CD4-positive, alpha-beta T cell (primary cell): ENCODE results near the gene MAST2. TPM values are rescaled to one million over a fixed set of nuclear protein-coding genes. Genes with fewer than 3 reads are reported as not detected.

ENCODE experiments used
- ATAC-seq: fragments of 200-7000 bp; cut with Tn5 transposase; one replicate; pipeline ENCODE4 v1.10.0; 2022; ENCODE audit warnings: mild to moderate bottlenecking; ENCODE audit not compliant: poor library complexity
- CTCF ChIA-PET: fragments of 350-600 bp; sonication (Branson Sonifier 250); formaldehyde crosslinking; loops from one replicate; lab custom pipeline; 2021; ENCODE audit warnings: antibody characterized with exemption, inconsistent platforms; lab: Charles Lee
- POLR2A ChIA-PET: fragments of 350-600 bp; sonication (Branson Sonifier 250); formaldehyde crosslinking; loops from one replicate; lab custom pipeline; 2021; ENCODE audit warnings: antibody characterized with exemption, inconsistent platforms; lab: Charles Lee
- DNase-seq, 14 experiments: peaks; one replicate each; pipeline ENCODE4 v3.0.0-alpha.2; 2013 to 2020; ENCODE audit warnings: mixed read lengths in 2 of 14
- H3K27ac ChIP-seq, 2 donors: one replicate each; pipeline versions ENCODE4 v1.5.1 to v1.7.0; 2013; ENCODE audit warnings: low read length in 2 of 2, low read depth in 1 of 2, mild to moderate bottlenecking in 1 of 2
- H3K27me3 ChIP-seq, 2 experiments: 1 replicate in 1 of 2; 2 replicates in 1 of 2; pipeline versions ENCODE4 v1.6.1 to v1.7.0; 2013; ENCODE audit warnings: low read length in 2 of 2, control low read depth in 1 of 2, mild to moderate bottlenecking in 1 of 2, moderate library complexity in 1 of 2; ENCODE audit not compliant: insufficient read depth in 2 of 2, control insufficient read depth in 1 of 2
- H3K36me3 ChIP-seq: one replicate; pipeline ENCODE4 v1.6.1; 2013; ENCODE audit warnings: low read length, control low read depth; ENCODE audit not compliant: insufficient read depth
- H3K4me1 ChIP-seq: one replicate; pipeline ENCODE4 v1.6.1; 2013; ENCODE audit warnings: low read length, control low read depth; ENCODE audit not compliant: insufficient read depth
- H3K4me3 ChIP-seq: one replicate; pipeline ENCODE4 v1.5.1; 2013; ENCODE audit warnings: mild to moderate bottlenecking, low read length, moderate library complexity
- H3K9me3 ChIP-seq, 2 experiments: 1 replicate in 1 of 2; 2 replicates in 1 of 2; pipeline versions ENCODE4 v1.6.1 to v1.7.0; 2013; ENCODE audit warnings: low read length in 2 of 2, mild to moderate bottlenecking in 2 of 2, control low read depth in 1 of 2, moderate library complexity in 1 of 2; ENCODE audit not compliant: control insufficient read depth in 1 of 2, insufficient read depth in 1 of 2
- H3K27ac Mint-ChIP-seq: one replicate; pipeline ENCODE4 v1.8.0; 2020; ENCODE audit warnings: mixed read lengths
- H3K27me3 Mint-ChIP-seq: one replicate; pipeline ENCODE4 v1.8.0; 2021; ENCODE audit warnings: mixed read lengths
- H3K36me3 Mint-ChIP-seq: one replicate; pipeline ENCODE4 v1.8.0; 2021; ENCODE audit warnings: low read depth, mixed read lengths
- H3K4me1 Mint-ChIP-seq: one replicate; pipeline ENCODE4 v1.8.0; 2021; ENCODE audit warnings: low read depth, mixed read lengths
- H3K4me3 Mint-ChIP-seq: one replicate; pipeline ENCODE4 v1.8.0; 2020; ENCODE audit warnings: mild to moderate bottlenecking, mixed read lengths
- H3K9me3 Mint-ChIP-seq: one replicate; pipeline ENCODE4 v1.8.0; 2020; ENCODE audit warnings: mixed read lengths
- intact Hi-C, 2 experiments: fragments of 100-400 bp; cut with DNase I in 1 of 2; cut with micrococcal nuclease in 1 of 2; formaldehyde crosslinking; loops; one replicate each; pipeline versions ENCODE4 v1.15.1 to v1.9.0; 2023 to 2025; cut with DNase I, micrococcal nuclease
- total RNA-seq, 174 experiments: library from RNA in 2 of 174; stranded (reverse) in 2 of 174; gene quantifications; one replicate each; pipeline ENCODE4 v1.2.3 and lab custom pipeline; 2021 to 2026
- TF ChIP-seq, protein P1 (sequence below): fragments of 200-600 bp; IDR thresholded peaks from one replicate; pipeline ENCODE4 v1.8.0; 2022; ENCODE audit warnings: antibody characterized with exemption, mild to moderate bottlenecking

MAST2 gene
- total RNA-seq, 2 experiments from 2014 or later = 5.7 to 6.5 TPM

DNA sequence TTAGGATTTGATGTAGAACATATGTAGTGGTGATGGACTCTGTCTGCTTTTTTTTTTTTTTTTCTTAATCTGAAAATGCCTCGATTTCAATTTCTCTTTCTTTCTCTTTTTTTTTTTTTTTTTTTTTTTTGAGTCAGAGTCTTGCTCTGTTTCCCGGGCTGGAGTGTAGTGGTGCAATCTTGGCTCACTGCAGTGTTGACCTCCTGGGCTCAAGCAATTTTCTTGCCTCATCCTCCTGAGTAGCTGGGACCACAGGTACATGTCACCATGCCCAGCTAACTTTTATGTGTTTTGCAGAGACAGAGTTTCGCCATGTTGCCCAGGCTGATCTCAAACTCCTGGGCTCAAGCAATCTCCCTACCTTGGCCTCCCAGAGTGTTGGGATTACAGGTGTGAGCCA is 17.4 kb downstream of the MAST2 start:
- Histone ChIP-seq H3K27me3 (no peaks in the 10 kb centered on the region), H3K4me1 (no peaks in the 10 kb centered on the region), H3K9me3 (no peaks in the 10 kb centered on the region), H3K27ac (no peak overlapping the region), H3K36me3 (no peaks in the 10 kb centered on the region), H3K4me3 (no peak overlapping the region)
- Mint-ChIP-seq H3K27me3 (no peaks in the 10 kb centered on the region), H3K9me3 (no peaks in the 10 kb centered on the region), H3K27ac (no peak overlapping the region), H3K4me3 (no peak overlapping the region), H3K4me1 (peaks cover 14% of the 10 kb centered on the region), H3K36me3 (peaks cover 7% of the 10 kb centered on the region)
- ATAC-seq (no peak), DNase-seq (no peak)
- POLR2A ChIA-PET = no interaction called here
- TF ChIP-seq, protein P1, sequence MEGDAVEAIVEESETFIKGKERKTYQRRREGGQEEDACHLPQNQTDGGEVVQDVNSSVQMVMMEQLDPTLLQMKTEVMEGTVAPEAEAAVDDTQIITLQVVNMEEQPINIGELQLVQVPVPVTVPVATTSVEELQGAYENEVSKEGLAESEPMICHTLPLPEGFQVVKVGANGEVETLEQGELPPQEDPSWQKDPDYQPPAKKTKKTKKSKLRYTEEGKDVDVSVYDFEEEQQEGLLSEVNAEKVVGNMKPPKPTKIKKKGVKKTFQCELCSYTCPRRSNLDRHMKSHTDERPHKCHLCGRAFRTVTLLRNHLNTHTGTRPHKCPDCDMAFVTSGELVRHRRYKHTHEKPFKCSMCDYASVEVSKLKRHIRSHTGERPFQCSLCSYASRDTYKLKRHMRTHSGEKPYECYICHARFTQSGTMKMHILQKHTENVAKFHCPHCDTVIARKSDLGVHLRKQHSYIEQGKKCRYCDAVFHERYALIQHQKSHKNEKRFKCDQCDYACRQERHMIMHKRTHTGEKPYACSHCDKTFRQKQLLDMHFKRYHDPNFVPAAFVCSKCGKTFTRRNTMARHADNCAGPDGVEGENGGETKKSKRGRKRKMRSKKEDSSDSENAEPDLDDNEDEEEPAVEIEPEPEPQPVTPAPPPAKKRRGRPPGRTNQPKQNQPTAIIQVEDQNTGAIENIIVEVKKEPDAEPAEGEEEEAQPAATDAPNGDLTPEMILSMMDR = no peak
- intact Hi-C loops = no loop called here
- CTCF ChIA-PET = no interaction called here

DNA sequence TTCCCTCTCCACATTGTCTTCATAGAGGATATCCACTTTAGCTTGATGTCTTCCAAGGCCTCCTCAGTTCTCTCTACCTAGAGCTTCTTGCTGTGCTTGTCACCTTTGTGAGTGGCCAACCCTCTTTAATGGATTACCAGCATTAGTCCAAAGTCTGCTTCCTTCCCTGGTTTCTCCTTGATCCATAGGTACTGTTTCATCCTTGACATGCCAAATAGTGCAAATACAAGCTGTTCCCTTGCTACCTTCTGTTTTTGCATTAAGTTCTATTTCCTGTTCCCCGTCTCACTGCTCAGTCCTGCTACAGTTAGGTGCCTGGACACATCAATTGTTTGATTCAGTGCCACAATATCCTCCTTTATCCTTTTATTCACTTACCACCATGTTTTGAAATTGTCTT is 19.2 kb downstream of the MAST2 start:
- Histone ChIP-seq H3K27ac (no peak overlapping the region), H3K4me1 (no peaks in the 10 kb centered on the region), H3K27me3 (no peaks in the 10 kb centered on the region), H3K4me3 (no peak overlapping the region), H3K9me3 (no peaks in the 10 kb centered on the region), H3K36me3 (no peaks in the 10 kb centered on the region)
- H3K9me3 Mint-ChIP-seq = no peaks in the 10 kb centered on the region
- no peak for ATAC-seq
- ChIA-PET POLR2A (no interaction called here), CTCF (no interaction called here)
- no peak overlapping the region for H3K4me3 Mint-ChIP-seq
- peaks cover 4% of the 10 kb centered on the region for H3K36me3 Mint-ChIP-seq
- DNase-seq = no peak
- H3K27me3 Mint-ChIP-seq = no peaks in the 10 kb centered on the region
- H3K4me1 Mint-ChIP-seq = peaks cover 14% of the 10 kb centered on the region
- TF ChIP-seq, protein P1 = no peak
- intact Hi-C loops = no loop called here
- H3K27ac Mint-ChIP-seq = no peak overlapping the region

DNA sequence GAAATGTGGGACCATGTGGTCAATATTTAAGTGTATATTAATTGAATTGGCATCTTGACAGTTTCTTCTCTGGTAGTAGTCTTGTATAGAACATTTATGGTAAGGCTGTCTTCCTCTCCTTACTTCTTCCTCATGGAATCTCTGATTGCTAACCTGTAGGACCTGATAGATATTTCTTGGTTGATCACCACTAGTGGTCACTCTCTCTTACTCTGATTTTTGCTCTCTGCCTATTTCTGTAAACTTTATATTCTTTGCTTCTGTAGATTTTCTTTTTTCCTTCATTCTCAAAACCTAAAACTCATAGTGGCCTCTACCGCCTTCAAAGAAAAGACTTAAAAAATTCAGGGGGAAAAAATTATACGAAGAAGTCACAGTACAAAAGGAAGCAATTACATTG is 21.2 kb downstream of the MAST2 start:
- no peak overlapping the region for H3K4me3 Mint-ChIP-seq
- DNase-seq (no peak), ATAC-seq (no peak)
- no peaks in the 10 kb centered on the region for H3K36me3 ChIP-seq
- no peak overlapping the region for H3K27ac Mint-ChIP-seq
- H3K27ac ChIP-seq = no peak overlapping the region
- H3K4me3 ChIP-seq = no peak overlapping the region
- H3K4me1 ChIP-seq = no peaks in the 10 kb centered on the region
- TF ChIP-seq, protein P1 = no peak
- peaks cover 11% of the 10 kb centered on the region for H3K4me1 Mint-ChIP-seq
- no peaks in the 10 kb centered on the region for H3K9me3 ChIP-seq
- H3K9me3 Mint-ChIP-seq = no peaks in the 10 kb centered on the region
- ChIA-PET POLR2A (no interaction called here), CTCF (no interaction called here)
- no peaks in the 10 kb centered on the region for H3K27me3 Mint-ChIP-seq
- H3K27me3 ChIP-seq = no peaks in the 10 kb centered on the region
- intact Hi-C loops = no loop called here
- peaks cover 8% of the 10 kb centered on the region for H3K36me3 Mint-ChIP-seq
